Midbrain (tissue), 1 donor: Measurements from ENCODE around the gene TMEM258.
A peak's percentile ranks its signal among the peaks of the same experiment; 100 is the strongest.

Source experiments
- DNase-seq: peaks from one replicate; lab custom pipeline; 2025; lab: John Stamatoyannopoulos, UW

TMEM258 gene

DNA sequence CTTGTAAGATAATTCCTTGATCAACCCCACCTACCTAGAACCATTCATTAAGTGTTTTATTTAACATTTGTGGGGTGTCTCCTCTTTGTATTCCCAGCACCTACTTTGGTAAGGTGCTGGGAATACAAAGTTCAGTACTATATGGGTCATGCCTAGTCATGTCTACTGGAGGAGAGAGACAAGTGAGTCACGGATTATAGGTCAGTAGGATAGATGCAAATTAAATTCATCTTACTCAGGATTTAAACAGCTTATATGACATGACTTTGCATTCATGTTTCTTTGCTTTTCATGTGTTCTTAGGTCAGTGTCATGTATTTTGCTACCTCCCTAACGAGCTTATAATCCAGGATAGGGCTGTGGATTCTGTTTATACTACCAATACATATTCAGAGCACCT is 27.8 kb upstream of the TMEM258 start:
- DNase-seq, result no peak

DNA sequence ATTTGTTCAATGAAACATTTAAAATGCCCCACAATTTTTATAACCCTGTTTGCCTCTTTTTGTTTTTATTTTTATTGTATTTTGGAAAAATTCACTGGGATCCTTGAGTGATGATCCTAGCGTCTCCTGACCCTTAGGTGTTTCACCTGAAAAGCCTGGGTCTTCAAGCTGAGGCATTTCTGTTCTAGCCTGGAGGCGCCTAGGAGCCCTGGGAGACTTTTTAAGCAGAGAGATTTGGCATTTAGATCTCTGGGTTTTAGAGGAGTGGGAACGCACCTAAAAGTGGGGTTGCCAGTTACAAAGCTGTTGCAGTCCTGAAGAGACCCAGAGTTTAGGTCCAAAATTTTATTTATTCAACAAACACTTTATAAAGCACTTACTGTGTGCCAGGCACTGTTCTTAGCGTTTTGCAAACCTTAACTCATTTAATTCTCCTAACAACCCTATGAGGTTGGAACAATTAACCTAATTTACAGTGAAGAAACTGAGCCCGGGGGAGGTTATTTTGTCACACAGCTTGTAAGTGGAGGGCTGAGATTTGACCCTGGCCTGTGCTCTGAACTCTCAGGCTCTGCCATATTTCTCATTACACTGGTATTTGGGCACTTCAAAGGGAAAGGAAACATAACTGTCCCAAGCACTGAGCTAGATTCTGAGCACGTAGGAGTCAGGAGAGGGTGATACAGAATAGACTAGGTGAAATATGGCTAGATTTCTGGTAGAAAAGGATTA is 25.2 kb upstream of the TMEM258 start:
- no peak for DNase-seq

- DNase-seq, result peak; percentile 94
Observed at GRCh38 chr11:61816736-61817455, 24.5 kb upstream of the TMEM258 start, which contains the start of gene FADS1. TSS of gene FADS1 (minus strand) at chr11:61817003. CDS start at chr11:61816929, 74 bp downstream.

DNA sequence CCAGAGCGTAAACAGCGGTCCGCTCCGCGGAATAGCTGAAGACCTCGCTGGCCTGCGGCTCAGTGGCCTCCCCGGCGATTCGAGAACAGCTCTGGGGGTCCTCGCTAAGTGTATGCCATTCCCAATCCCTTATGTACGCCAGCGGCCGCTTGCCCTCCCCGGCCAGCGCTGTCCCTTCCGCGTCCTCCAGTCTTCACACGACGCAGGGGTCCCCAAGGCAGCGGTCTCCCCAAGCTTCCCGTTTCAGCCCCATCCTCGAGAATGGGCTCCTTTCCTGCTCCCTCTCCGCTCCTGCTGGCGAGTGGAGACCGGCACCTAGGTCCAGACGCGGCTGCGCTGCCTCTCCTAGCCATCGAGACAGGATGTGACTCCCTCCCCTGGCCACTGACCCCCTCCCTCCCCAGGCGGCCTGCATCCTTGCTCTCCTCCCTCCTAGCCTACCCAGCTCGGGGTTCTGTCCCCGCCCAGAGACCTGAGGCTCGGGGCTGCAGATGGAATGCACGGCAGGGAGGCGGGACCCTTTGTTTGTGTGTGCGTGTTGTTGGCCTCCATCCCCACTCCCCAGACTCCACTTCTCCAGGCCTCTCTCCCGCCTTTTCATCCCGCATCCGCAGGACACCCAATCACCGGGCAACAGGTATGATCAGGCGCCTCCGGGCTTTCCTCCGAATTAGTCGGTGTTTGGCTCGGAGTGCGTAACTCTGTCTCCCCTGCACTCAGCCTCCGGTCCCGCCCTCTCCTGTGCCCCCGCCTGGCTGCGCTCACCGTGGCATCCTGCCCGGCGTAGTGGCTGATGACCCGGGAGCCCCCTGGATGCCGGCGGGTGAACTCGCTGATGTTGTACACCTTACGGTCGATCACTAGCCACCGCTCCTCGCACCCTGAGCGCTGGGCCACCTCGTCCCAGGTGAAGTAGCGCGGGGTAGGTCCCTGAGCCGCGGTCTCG is 23.7 kb upstream of the TMEM258 start:
- DNase-seq, result peak; percentile 73

DNA sequence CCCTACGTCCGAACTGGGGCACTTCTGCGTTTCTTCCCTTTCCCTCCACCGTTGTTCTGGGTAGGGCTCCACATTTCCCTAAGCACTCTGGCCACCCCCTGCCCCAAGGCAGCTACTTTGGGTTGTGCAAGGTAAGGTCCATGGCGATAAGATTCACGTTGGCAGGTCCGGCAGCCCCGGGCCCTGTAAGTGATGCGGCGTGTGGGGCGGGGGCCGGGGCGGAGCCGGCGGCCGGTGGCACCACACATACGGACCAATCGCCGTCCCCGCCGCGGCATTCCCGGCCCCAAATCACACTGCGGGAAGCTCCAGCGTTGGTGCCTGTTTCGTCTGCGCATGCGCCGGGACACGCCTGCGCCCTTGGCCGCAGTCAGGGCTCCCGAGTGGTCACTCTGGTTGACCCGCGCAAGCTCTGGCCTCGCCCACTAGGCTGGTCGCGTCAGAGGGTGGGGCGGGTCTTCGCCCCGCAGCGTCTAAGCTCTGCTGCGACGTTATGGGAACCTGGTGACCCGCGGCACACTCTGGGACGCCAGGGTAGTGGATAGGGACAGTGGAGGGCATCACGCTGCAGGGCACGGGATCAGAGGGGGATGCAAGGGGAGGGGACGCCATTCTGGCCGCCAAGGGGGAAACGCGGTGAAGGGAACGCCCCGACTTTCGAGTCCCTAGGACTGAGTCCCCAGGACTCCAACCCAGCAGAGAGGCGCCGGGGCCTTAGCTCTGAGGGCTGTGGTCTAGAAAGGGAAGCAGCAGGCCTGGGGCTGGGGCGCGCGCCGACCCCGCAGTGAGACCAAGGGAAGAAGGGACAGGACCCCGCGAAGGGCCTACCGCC is 22.8 kb upstream of the TMEM258 start:
- DNase-seq, result peak; percentile 99

GRCh38 chr11:61814247-61814957 is 22.0 kb upstream of the TMEM258 start:
- DNase-seq, result peak; percentile 72

GRCh38 chr11:61812736-61813411 is 20.5 kb upstream of the TMEM258 start:
- DNase-seq, result no peak

DNA sequence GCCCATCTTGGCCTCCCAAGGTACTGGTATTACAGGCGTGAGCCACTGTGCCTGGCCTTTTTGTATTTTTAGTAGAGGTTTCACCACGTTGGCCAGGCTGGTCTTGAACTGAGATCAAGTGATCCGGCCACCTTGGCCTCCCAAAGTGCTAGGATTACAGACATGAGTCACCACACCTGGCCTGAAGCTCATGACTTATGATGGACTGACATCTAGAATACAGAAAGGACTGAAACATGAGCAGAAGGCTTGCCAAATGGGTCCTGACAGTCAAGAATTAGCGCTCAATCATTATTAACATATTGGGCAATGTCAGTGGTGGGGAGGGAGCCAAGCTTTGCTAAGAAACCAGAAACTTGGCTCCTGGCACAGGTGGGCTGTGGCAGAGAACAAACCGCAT is 19.4 kb upstream of the TMEM258 start:
- no peak for DNase-seq

- DNase-seq, result no peak
Observed at GRCh38 chr11:61810671-61811175, 18.3 kb upstream of the TMEM258 start.

DNA sequence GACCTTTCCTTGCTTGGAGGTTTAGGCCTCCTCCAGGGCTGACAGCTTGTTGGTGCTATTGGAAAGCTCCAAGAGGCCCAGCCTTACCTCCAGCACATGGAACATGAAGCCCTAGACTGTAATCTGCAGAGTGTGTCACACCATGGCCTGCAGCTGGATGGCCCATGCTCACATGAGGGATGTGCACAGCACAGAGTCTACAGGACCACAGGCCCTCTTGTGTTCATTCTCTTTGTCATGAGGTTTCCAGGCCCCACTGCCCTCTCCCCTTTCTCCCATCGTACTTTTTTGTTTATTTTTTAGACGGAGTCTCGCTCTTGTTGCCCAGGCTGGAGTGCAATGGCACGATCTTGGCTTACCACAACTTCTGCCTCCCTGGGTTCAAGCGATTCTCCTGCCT is 14.4 kb upstream of the TMEM258 start:
- DNase-seq, result no peak

DNA sequence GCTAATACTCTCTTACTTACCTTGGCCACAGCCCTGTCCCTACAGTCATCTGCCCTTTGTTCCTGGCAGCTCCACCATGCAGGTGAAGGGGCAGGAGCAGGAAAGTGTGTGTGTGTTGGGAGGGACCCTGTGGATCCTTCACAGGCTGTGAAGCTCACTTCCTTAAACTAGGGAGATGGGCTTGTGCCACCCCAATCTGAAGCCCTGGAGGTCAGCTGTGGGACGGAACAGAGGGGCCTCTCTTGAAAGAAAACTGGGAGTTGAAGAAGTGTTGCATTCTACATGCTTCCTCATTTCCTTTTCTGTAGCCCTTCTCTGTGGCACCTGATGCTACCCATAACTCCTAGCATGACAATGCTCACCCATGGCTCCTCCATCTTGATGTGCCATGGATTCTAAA is 12.7 kb upstream of the TMEM258 start:
- DNase-seq, result no peak

- no peak for DNase-seq
Observed at GRCh38 chr11:61803889-61804647, 11.7 kb upstream of the TMEM258 start.

- DNase-seq, result no peak
Observed at GRCh38 chr11:61802605-61803004, 10.2 kb upstream of the TMEM258 start.

GRCh38 chr11:61800331-61801281 is 8.2 kb upstream of the TMEM258 start:
- no peak for DNase-seq

GRCh38 chr11:61799665-61800284 is 7.4 kb upstream of the TMEM258 start:
- no peak for DNase-seq

DNA sequence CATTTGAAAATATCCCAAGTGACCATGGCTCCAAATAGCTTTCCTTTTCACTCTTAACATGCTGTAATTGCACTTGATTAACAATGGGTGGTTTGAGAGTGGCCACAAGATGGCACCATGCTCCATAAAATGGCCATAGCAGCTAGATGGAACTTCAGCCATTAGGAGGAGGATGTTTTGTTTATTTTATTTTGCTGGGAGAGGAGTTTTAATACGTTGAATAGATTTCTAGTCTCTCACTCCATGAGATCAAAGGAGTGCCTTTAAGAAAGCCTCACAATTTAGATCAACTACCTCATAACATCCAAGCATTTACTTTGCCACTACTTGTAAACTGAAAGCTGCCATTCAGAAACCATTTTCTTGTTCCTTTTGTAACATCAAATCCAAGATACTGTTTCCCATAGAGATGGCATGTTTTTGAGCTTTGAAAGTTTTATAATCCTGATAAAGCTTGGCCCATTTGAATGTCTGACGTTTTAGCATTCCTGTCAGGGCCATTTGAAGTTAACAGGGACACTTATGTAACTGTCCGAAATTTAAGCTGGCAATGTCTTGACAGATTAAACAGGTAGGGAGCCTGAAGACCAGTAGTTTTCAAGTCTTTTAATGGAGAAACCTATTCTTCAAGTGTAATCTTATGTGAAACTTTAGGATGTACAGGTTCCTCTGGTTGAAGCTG is 5.0 kb upstream of the TMEM258 start:
- peak; percentile 89 for DNase-seq
